ENCODE data around the gene TEX2.
"Not testable (repeated sequence)": the region's sequence is repeated elsewhere in the genome, so short reads cannot be mapped to it uniquely, and the experiment has no call there.

The TEX2 gene

DNA sequence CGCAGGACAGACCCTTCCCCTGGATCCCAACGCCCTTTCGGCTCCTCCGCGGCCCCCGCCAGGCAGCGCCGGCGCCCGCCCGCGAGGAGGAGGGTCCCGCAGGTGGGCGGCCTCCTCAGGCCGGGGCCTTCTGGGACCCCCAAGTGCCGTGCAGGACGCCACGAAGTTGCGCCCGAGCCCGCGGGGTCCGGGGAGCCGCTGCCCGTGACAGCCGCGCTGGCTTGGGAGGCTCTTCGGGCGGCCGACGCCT, 133.6 kb downstream of the TEX2 start:
- TF ChIP-seq, protein P1, sequence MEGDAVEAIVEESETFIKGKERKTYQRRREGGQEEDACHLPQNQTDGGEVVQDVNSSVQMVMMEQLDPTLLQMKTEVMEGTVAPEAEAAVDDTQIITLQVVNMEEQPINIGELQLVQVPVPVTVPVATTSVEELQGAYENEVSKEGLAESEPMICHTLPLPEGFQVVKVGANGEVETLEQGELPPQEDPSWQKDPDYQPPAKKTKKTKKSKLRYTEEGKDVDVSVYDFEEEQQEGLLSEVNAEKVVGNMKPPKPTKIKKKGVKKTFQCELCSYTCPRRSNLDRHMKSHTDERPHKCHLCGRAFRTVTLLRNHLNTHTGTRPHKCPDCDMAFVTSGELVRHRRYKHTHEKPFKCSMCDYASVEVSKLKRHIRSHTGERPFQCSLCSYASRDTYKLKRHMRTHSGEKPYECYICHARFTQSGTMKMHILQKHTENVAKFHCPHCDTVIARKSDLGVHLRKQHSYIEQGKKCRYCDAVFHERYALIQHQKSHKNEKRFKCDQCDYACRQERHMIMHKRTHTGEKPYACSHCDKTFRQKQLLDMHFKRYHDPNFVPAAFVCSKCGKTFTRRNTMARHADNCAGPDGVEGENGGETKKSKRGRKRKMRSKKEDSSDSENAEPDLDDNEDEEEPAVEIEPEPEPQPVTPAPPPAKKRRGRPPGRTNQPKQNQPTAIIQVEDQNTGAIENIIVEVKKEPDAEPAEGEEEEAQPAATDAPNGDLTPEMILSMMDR (IDR thresholded peaks at IDR 0.05; ENCODE audit: low read depth, low read length, missing control alignments), result no peak
- peak overlapping the region; percentile 47 for H3K4me3 ChIP-seq (ENCODE audit: low read depth, low read length)
- no peak for DNase-seq (ENCODE audit: low read depth)
- in situ Hi-C loops (cut with HindIII; ENCODE audit: low sequenced_read_pairs), result no loop called here

DNA sequence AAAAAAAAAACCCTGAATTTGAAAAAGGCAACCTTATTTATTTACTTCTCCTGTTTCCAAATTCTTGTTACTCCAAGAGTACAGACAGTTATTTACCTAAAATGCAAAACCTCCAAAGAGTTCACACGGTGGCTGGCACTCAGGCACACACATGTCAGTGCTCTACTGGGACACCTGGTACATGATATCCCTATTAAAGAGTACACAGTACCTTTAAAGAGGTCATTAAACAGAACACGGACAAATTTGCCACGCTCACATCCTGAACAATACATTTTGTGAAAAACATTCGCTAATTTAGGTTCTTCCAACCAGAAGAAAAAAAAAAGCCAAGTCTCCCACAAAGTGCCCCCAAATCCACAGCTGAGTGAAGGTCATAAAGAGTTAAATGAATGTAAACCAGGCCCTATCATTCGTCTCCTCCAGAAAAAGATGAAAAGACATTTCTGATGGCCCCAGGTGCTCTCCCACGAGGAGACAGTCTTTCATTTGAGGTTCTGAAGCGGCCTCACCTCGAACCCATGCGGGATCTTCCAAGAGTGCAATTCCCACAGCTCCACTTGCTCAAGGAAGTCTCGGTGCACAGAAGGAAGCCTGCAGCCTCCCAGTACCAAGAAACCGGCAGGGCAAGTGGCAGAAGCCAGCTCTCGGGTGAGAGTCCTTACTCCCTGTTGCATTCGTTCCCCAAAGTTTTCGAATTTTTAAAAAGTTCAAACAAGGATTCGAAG, 134.1 kb downstream of the TEX2 start:
- TF ChIP-seq, protein P1 (IDR thresholded peaks at IDR 0.05; ENCODE audit: low read depth, low read length, missing control alignments), result no peak
- no peak for DNase-seq (ENCODE audit: low read depth)
- H3K4me3 ChIP-seq (ENCODE audit: low read depth, low read length), result peak overlapping the region; percentile 47
- in situ Hi-C loops (cut with HindIII; ENCODE audit: low sequenced_read_pairs), result no loop called here

DNA sequence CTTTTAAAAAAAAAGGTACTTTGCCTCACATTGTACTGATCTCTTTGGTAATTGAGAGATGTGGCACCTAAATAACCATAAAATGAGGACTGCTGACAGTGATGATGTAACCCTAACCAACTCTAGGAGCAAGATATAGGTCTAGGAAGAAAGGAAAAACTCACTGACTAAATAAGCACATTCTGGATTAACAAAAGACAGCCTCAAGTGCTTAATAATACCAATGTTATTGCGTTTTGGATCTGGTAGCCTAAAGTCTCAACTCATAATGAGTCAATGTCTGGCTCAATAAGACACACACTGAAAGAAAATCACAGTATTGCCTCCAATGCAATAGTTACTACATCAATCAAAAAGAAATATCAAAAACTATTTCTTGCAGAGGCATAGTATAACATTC, 136.1 kb downstream of the TEX2 start:
- H3K4me3 ChIP-seq (ENCODE audit: low read depth, low read length), result no peak overlapping the region
- no peak for DNase-seq (ENCODE audit: low read depth)

DNA sequence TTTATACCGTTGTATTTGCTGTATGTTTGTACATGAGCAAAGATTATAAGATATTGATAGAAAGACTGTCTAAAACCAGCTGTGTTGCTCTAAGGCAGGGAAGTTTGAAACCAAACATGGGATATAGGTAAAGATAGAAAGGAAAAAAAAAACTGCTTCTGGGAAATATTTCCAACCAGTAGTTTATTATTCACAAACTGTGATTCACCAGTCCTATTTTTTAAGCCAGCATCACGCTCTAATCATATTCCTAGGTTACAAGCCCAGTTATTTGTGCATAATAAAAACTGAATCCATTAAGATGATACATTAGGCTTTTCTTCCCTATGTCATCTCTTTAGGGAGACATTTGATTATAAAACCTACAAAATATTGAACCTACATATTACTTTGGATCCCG, 137.1 kb downstream of the TEX2 start:
- TF ChIP-seq, protein P1 (IDR thresholded peaks at IDR 0.05; ENCODE audit: low read depth, low read length, missing control alignments), result no peak
- no peak overlapping the region for H3K4me3 ChIP-seq (ENCODE audit: low read depth, low read length)
- in situ Hi-C loops (cut with HindIII; ENCODE audit: low sequenced_read_pairs), result no loop called here
- no peak for DNase-seq (ENCODE audit: low read depth)

More for the DNA sequence above, 136.1 kb downstream of the TEX2 start:
- in situ Hi-C loops (cut with HindIII; ENCODE audit: low sequenced_read_pairs), result no loop called here
- TF ChIP-seq, protein P1 (IDR thresholded peaks at IDR 0.05; ENCODE audit: low read depth, low read length, missing control alignments), result no peak

DNA sequence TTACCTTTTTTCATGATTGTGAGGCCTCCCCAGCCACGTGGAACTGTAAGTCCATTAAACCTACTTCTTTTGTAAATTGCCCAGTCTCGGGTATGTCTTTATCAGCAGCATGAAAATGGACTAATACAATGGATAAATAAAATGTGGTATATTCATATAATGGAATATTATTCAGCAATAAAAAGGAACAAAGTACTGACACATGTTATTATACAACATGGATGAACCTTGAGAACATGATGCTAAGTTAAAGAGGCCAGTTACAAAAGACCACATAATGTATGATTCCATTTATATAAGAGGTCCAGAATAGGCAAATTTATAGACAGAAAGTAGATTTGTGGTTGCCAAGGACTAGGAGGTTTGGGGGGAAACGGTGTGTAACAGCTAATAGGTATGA, 138.5 kb downstream of the TEX2 start:
- no peak for DNase-seq (ENCODE audit: low read depth)
- in situ Hi-C loops (cut with HindIII; ENCODE audit: low sequenced_read_pairs), result no loop called here
- H3K4me3 ChIP-seq (ENCODE audit: low read depth, low read length), result no peak overlapping the region
- TF ChIP-seq, protein P1 (IDR thresholded peaks at IDR 0.05; ENCODE audit: low read depth, low read length, missing control alignments), result no peak

DNA sequence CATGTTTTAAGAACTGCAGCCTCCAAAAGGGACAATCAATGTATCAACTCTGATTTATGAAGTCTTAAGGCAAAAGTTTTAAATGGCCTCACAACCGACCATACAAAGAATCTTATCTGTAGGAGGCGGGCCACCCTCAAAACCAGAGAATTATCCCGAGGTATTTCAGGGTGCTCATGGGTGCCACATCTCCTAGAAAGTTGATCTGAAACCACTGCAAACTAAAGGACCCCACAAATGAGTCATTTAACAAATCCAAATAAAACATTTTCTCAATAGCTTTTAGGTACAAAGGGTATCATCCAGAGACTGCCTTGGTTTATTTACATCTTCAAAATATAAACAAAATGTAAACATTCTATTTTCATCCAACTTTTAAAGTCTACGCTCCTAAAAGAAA, 139.9 kb downstream of the TEX2 start:
- TF ChIP-seq, protein P1 (IDR thresholded peaks at IDR 0.05; ENCODE audit: low read depth, low read length, missing control alignments), result no peak
- no peak for DNase-seq (ENCODE audit: low read depth)
- H3K4me3 ChIP-seq (ENCODE audit: low read depth, low read length), result no peak overlapping the region
- in situ Hi-C loops (cut with HindIII; ENCODE audit: low sequenced_read_pairs), result no loop called here

DNA sequence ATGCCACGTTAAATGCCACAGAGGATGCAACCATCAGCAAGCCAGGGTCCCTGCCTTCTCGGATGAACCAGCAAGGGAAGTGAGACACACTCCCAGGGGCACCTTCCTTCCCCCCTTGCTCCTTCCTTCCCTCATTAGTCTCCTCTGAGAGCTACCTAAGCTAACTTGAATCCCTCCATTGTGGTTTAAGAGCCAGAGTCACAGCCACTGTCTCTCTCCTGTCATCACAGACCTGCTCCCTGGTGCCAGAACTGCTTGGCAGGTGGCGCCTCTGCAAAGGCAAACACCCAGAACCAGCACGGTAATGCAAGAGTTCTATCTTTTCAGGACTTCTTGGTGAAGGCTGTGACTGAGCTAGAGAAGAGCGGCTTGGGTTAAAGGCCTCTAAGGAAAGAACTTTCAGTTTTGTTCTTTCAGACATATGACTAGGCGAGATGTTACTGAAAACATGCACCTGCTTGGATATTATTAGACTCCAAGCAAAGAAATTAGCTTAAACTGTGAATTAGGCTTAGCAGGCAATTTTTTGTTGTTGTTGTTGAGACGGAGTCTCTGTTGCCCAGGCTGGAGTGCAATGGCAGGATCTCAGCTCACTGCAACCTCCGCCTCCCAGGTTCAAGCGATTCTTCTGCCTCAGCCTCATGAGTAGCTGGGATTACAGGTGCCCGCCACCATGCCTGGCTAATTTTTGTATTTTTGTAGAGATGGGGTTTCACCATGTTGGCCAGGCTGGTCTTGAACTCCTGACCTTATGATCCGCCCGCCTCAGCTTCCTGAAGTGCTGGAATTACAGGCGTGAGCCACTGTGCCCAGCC, 141.9 kb downstream of the TEX2 start:
- in situ Hi-C loops (cut with HindIII; ENCODE audit: low sequenced_read_pairs); DNase-seq (ENCODE audit: low read depth): not testable (repeated sequence)

More for the DNA sequence above, 141.9 kb downstream of the TEX2 start:
- H3K4me3 ChIP-seq (ENCODE audit: low read depth, low read length), result not testable (repeated sequence)
